Activated CD4-positive, alpha-beta T cell treated with anti-CD3 and anti-CD28 coated beads, Interleukin-2, amount 50 U/mL, for 48 hours (primary cell): ENCODE measurements around the gene LRRC34.

ENCODE experiments used
- DNase-seq, 2 experiments: peaks; one replicate each; pipeline ENCODE4 v3.0.0-alpha.2; 2020

The LRRC34 gene

GRCh38 chr3:169813757-169814517 lies 1.2 kb upstream of the LRRC34 start:
- peak; percentile 60 to 76 for DNase-seq

- peak in 1 of 2 experiments; percentile 7 for DNase-seq
Observed at GRCh38 chr3:169813278-169813677, 574 bp upstream of the LRRC34 start.

GRCh38 chr3:169811631-169812331 lies 923 bp downstream of the LRRC34 start:
- DNase-seq, result peak in 1 of 2 experiments; percentile 7

- no peak for DNase-seq
Observed at GRCh38 chr3:169809230-169809795, 3.4 kb downstream of the LRRC34 start.

GRCh38 chr3:169804681-169805080 lies 8.0 kb downstream of the LRRC34 start:
- DNase-seq, result no peak

- no peak for DNase-seq
Observed at GRCh38 chr3:169792359-169792758, 20.3 kb downstream of the LRRC34 start.

- DNase-seq, result no peak
Observed at GRCh38 chr3:169790687-169791429, 21.8 kb downstream of the LRRC34 start.

- no peak for DNase-seq
Observed at GRCh38 chr3:169790219-169790618, 22.5 kb downstream of the LRRC34 start.

GRCh38 chr3:169787791-169788190 lies 24.9 kb downstream of the LRRC34 start:
- no peak for DNase-seq

GRCh38 chr3:169787120-169787519 lies 25.6 kb downstream of the LRRC34 start:
- no peak for DNase-seq

- DNase-seq, result no peak
Observed at GRCh38 chr3:169781209-169781855, 31.4 kb downstream of the LRRC34 start.

- DNase-seq, result no peak
Observed at GRCh38 chr3:169780742-169781141, 32.0 kb downstream of the LRRC34 start.

GRCh38 chr3:169777822-169778221 lies 34.9 kb downstream of the LRRC34 start:
- no peak for DNase-seq

GRCh38 chr3:169774186-169774585 lies 38.5 kb downstream of the LRRC34 start:
- DNase-seq, result no peak

GRCh38 chr3:169772897-169773816 lies 39.5 kb downstream of the LRRC34 start, which contains the start of gene MYNN:
TSS of gene MYNN (plus strand) at chr3:169773396. CDS start at chr3:169774296, 900 bp downstream.
- peak; percentile 93 to 94 for DNase-seq

GRCh38 chr3:169772305-169772896 lies 40.3 kb downstream of the LRRC34 start:
- peak; percentile 62 to 72 for DNase-seq

- DNase-seq, result peak; percentile 57 to 64
Observed at GRCh38 chr3:169771497-169772304, 41.0 kb downstream of the LRRC34 start.

- DNase-seq, result peak; percentile 70 to 74
Observed at GRCh38 chr3:169769287-169770181, 43.2 kb downstream of the LRRC34 start, which contains the start of gene ACTRT3. TSS of gene ACTRT3 (minus strand) at chr3:169769561. CDS start at chr3:169769520, 41 bp downstream.
